ENCODE data around the gene FGD5. TPM values are rescaled to one million over a fixed set of nuclear protein-coding genes. Genes with fewer than 3 reads are reported as not detected.
A peak's percentile ranks its signal among the peaks of the same experiment; 100 is the strongest.

The FGD5 gene
- total and polyA plus RNA-seq, 2 donors (not counting 1 experiment from before 2014, with no cell fraction given) = not detected

DNA sequence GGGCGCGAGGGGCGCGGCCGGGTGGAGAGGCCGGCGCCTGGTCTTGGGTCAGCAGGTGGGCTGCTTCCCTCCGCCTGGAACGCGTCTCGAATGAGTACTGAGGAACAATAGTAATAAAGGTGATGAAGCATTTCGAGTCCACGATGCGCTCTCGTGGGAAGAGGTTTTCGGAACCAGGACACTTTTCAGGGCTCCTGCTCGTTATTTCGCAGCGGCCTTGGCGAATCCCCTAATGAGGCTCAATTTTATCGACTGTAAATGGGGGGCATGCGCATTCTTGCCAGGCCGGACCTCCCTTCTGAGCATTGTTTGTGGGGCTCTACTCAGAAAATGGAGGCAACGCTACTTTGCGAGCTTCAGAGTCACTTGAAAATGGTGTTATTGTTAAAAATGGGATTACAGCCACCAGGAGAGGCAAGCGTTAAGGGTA is 129.9 kb downstream of the FGD5 start:
- H2AFZ ChIP-seq (ENCODE audit: insufficient read depth, low read depth, low read length, poor library complexity, severe bottlenecking) = peak overlapping the region; percentile 90
- intact Hi-C loops (cut with micrococcal nuclease) = loop anchor here (1.0 to 5.0 kb wide), 7 partner anchors 41 to 1836 kb away; partner anchors contain the start of genes CAPN7, DPH3, LSM3 and MRPS25

GRCh38 chr3:14949126-14949525 is 130.4 kb downstream of the FGD5 start:
- no peaks in the 10 kb centered on the region for H3K9me3 Mint-ChIP-seq (ENCODE audit: insufficient read depth)
- WGBS (ENCODE audit: insufficient coverage) = 44% methylated on average over 4 of the region's 5 CpGs
- POLR2A ChIA-PET = interaction anchor here (1.3 kb wide), 1 partner anchor 298 kb away, joined by 9 read pairs; the partner anchor contains the start of gene CCDC174
- peaks cover 6 to 15% of the 10 kb centered on the region in 2 experiments for H3K36me3 ChIP-seq (replicated peaks in 1 of 2; ENCODE audit: control extremely low read depth in 1 of 2, control insufficient read depth in 1 of 2, extremely low read depth in 1 of 2, insufficient read depth in 2 of 2, low read length in 1 of 2)
- ATAC-seq (ENCODE audit: low read depth) (no peak), DNase-seq (peak; percentile 20)
- CTCF ChIA-PET = no interaction called here
- peak overlapping the region; percentile 96 for H3K4me2 ChIP-seq (replicated peaks; ENCODE audit: low read depth, low read length, poor library complexity, severe bottlenecking)
- H3K9ac ChIP-seq (ENCODE audit: low read length) = peak overlapping the region; percentile 98
- no peaks in the 10 kb centered on the region for H3K9me3 ChIP-seq (ENCODE audit: control extremely low read depth in 1 of 3, control insufficient read depth in 2 of 3, insufficient read depth in 1 of 3, low read length in 2 of 3)
- peak overlapping the region; percentile 90 for H2AFZ ChIP-seq (ENCODE audit: insufficient read depth, low read depth, low read length, poor library complexity, severe bottlenecking)
- H3K4me1 Mint-ChIP-seq = peaks cover 46% of the 10 kb centered on the region
- H3K27me3 Mint-ChIP-seq = no peaks in the 10 kb centered on the region
- H3K27ac ChIP-seq (ENCODE audit: low read length in 2 of 2) = peak overlapping the region; percentile 43 to 98
- peaks cover 27% of the 10 kb centered on the region for H4K20me1 ChIP-seq (ENCODE audit: control insufficient read depth, insufficient read depth, low read length, poor library complexity, severe bottlenecking)
- no peak for TF ChIP-seq EZH2 (IDR thresholded peaks at IDR 0.05; ENCODE audit: borderline replicate concordance, insufficient read depth, low read depth, low read length, poor library complexity, severe bottlenecking)
- TF ChIP-seq, protein P1, sequence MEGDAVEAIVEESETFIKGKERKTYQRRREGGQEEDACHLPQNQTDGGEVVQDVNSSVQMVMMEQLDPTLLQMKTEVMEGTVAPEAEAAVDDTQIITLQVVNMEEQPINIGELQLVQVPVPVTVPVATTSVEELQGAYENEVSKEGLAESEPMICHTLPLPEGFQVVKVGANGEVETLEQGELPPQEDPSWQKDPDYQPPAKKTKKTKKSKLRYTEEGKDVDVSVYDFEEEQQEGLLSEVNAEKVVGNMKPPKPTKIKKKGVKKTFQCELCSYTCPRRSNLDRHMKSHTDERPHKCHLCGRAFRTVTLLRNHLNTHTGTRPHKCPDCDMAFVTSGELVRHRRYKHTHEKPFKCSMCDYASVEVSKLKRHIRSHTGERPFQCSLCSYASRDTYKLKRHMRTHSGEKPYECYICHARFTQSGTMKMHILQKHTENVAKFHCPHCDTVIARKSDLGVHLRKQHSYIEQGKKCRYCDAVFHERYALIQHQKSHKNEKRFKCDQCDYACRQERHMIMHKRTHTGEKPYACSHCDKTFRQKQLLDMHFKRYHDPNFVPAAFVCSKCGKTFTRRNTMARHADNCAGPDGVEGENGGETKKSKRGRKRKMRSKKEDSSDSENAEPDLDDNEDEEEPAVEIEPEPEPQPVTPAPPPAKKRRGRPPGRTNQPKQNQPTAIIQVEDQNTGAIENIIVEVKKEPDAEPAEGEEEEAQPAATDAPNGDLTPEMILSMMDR (IDR thresholded peaks at IDR 0.05) = no peak
- intact Hi-C loops (cut with micrococcal nuclease) = loop anchor here (2.0 to 5.0 kb wide), 3 partner anchors 258 to 1837 kb away; partner anchors contain the start of genes CAPN7, DPH3 and OXNAD1
- H3K27me3 ChIP-seq (replicated peaks in 1 of 4; ENCODE audit: control extremely low read depth in 1 of 4, control insufficient read depth in 3 of 4, insufficient read depth in 4 of 4, low read length in 3 of 4) = no peaks in the 10 kb centered on the region
- peaks cover 25 to 29% of the 10 kb centered on the region in 2 donors for H3K4me1 ChIP-seq (ENCODE audit: control insufficient read depth in 2 of 2, insufficient read depth in 2 of 2, low read length in 2 of 2)
- peak overlapping the region in 4 of 5 experiments; percentile 73 to 100 (median 88) for H3K4me3 ChIP-seq (ENCODE audit: control extremely low read depth in 1 of 5, extremely low read depth in 1 of 5, insufficient read depth in 1 of 5, low read depth in 2 of 5, low read length in 4 of 5)
- H3K4me3 Mint-ChIP-seq = peak overlapping the region; percentile 99
- peaks cover 85% of the 10 kb centered on the region for H3K79me2 ChIP-seq (ENCODE audit: control insufficient read depth, insufficient read depth, low read length)
- peak overlapping the region; percentile 100 for H3K27ac Mint-ChIP-seq

More for the DNA sequence above, 129.9 kb downstream of the FGD5 start:
- Histone ChIP-seq H3K9ac (ENCODE audit: low read length) (peak overlapping the region; percentile 98), H3K36me3 (replicated peaks in 1 of 2; ENCODE audit: control extremely low read depth in 1 of 2, control insufficient read depth in 1 of 2, extremely low read depth in 1 of 2, insufficient read depth in 2 of 2, low read length in 1 of 2) (peaks cover 6 to 19% of the 10 kb centered on the region in 2 experiments), H3K79me2 (ENCODE audit: control insufficient read depth, insufficient read depth, low read length) (peaks cover 85% of the 10 kb centered on the region), H3K9me3 (ENCODE audit: control extremely low read depth in 1 of 3, control insufficient read depth in 2 of 3, insufficient read depth in 1 of 3, low read length in 2 of 3) (no peaks in the 10 kb centered on the region), H3K27ac (ENCODE audit: low read length in 2 of 2) (peak overlapping the region; percentile 43 to 98), H4K20me1 (ENCODE audit: control insufficient read depth, insufficient read depth, low read length, poor library complexity, severe bottlenecking) (peaks cover 27% of the 10 kb centered on the region), H3K4me3 (ENCODE audit: control extremely low read depth in 1 of 5, extremely low read depth in 1 of 5, insufficient read depth in 1 of 5, low read depth in 2 of 5, low read length in 4 of 5) (peak overlapping the region; percentile 73 to 100 (median 94)), H3K4me2 (replicated peaks; ENCODE audit: low read depth, low read length, poor library complexity, severe bottlenecking) (peak overlapping the region; percentile 96), H3K27me3 (replicated peaks in 1 of 4; ENCODE audit: control extremely low read depth in 1 of 4, control insufficient read depth in 3 of 4, insufficient read depth in 4 of 4, low read length in 3 of 4) (no peaks in the 10 kb centered on the region), H3K4me1 (ENCODE audit: control insufficient read depth in 2 of 2, insufficient read depth in 2 of 2, low read length in 2 of 2) (peaks cover 25 to 29% of the 10 kb centered on the region in 2 donors)
- H3K27ac Mint-ChIP-seq = peak overlapping the region; percentile 100
- ATAC-seq (ENCODE audit: low read depth) (no peak), DNase-seq (no peak)
- H3K9me3 Mint-ChIP-seq (ENCODE audit: insufficient read depth) = no peaks in the 10 kb centered on the region
- ChIA-PET POLR2A (interaction anchor here (0.6 to 1.3 kb wide), 6 partner anchors 33 to 1839 kb away, joined by 3 to 13 read pairs (median 7); partner anchors contain the start of genes CCDC174 and RBSN), CTCF (interaction anchor here (0.8 kb wide), 1 partner anchor 32 kb away, joined by 3 read pairs; no protein-coding TSS in a partner anchor)
- peaks cover 48% of the 10 kb centered on the region for H3K4me1 Mint-ChIP-seq
- peak overlapping the region; percentile 99 for H3K4me3 Mint-ChIP-seq
- H3K27me3 Mint-ChIP-seq = no peaks in the 10 kb centered on the region
- TF ChIP-seq, protein P1 (IDR thresholded peaks at IDR 0.05) = no peak
- TF ChIP-seq EZH2 (IDR thresholded peaks at IDR 0.05; ENCODE audit: borderline replicate concordance, insufficient read depth, low read depth, low read length, poor library complexity, severe bottlenecking) = no peak
- WGBS (ENCODE audit: insufficient coverage) = 4% methylated on average over 23 of the region's 26 CpGs
